Measurements from ENCODE around the gene SLC35B2. TPM values are rescaled to one million over a fixed set of nuclear protein-coding genes. Genes with fewer than 3 reads are reported as not detected.

Gene SLC35B2
- total RNA-seq, 3 donors from 2014 or later: 32.8 to 50.5 (median 38.1) TPM

- H3K4me3 ChIP-seq: no peak overlapping the region
- no peak overlapping the region for H3K27ac ChIP-seq
- H3K4me1 ChIP-seq: no peaks in the 10 kb centered on the region
- H3K36me3 ChIP-seq: no peaks in the 10 kb centered on the region
- DNase-seq (ENCODE audit: low spot score in 2 of 2): no peak
- H3K27me3 ChIP-seq: peaks cover 6 to 48% of the 10 kb centered on the region in 2 donors
- no peaks in the 10 kb centered on the region for H3K9me3 ChIP-seq
- intact Hi-C loops (cut with DNase I; ENCODE audit: low total_unique reads): no loop called here
- no peak for TF ChIP-seq POLR2AphosphoS5 (IDR thresholded peaks at IDR 0.05)
- no peak for TF ChIP-seq POLR2A (IDR thresholded peaks at IDR 0.05)
- no peak for TF ChIP-seq CTCF (IDR thresholded peaks at IDR 0.05)
These were observed 16.3 kb upstream of the SLC35B2 start for GRCh38 chr6:44273617-44274016.

GRCh38 chr6:44272999-44273566 lies 15.8 kb upstream of the SLC35B2 start:
- no peak for DNase-seq (ENCODE audit: low spot score in 2 of 2)
- Histone ChIP-seq H3K36me3 (no peaks in the 10 kb centered on the region), H3K4me1 (no peaks in the 10 kb centered on the region), H3K27ac (no peak overlapping the region), H3K27me3 (peaks cover 6 to 45% of the 10 kb centered on the region in 2 donors), H3K4me3 (no peak overlapping the region), H3K9me3 (no peaks in the 10 kb centered on the region)
- TF ChIP-seq POLR2AphosphoS5 (IDR thresholded peaks at IDR 0.05) (no peak), CTCF (IDR thresholded peaks at IDR 0.05) (no peak), POLR2A (IDR thresholded peaks at IDR 0.05) (no peak)
- intact Hi-C loops (cut with DNase I; ENCODE audit: low total_unique reads): no loop called here

- Histone ChIP-seq H3K4me3 (no peak overlapping the region), H3K27ac (no peak overlapping the region), H3K4me1 (no peaks in the 10 kb centered on the region), H3K9me3 (no peaks in the 10 kb centered on the region), H3K27me3 (peaks cover 6 to 41% of the 10 kb centered on the region in 2 donors), H3K36me3 (no peaks in the 10 kb centered on the region)
- TF ChIP-seq CTCF (IDR thresholded peaks at IDR 0.05) (no peak), POLR2AphosphoS5 (IDR thresholded peaks at IDR 0.05) (no peak), POLR2A (IDR thresholded peaks at IDR 0.05) (no peak)
- DNase-seq (ENCODE audit: low spot score in 2 of 2): no peak
- intact Hi-C loops (cut with DNase I; ENCODE audit: low total_unique reads): no loop called here
These were observed 15.2 kb upstream of the SLC35B2 start for GRCh38 chr6:44272529-44272928.

- Histone ChIP-seq H3K27me3 (peaks cover 6 to 35% of the 10 kb centered on the region in 2 donors), H3K9me3 (no peaks in the 10 kb centered on the region), H3K36me3 (no peaks in the 10 kb centered on the region), H3K4me3 (no peak overlapping the region), H3K4me1 (no peaks in the 10 kb centered on the region), H3K27ac (no peak overlapping the region)
- TF ChIP-seq CTCF (IDR thresholded peaks at IDR 0.05): no peak
- TF ChIP-seq POLR2AphosphoS5 (IDR thresholded peaks at IDR 0.05): no peak
- TF ChIP-seq POLR2A (IDR thresholded peaks at IDR 0.05): no peak
- intact Hi-C loops (cut with DNase I; ENCODE audit: low total_unique reads): loop anchor here (2.0 kb wide), 1 partner anchor 75 kb away; no protein-coding TSS in a partner anchor
- no peak for DNase-seq (ENCODE audit: low spot score in 2 of 2)
These were observed 14.6 kb upstream of the SLC35B2 start for GRCh38 chr6:44271914-44272313.

GRCh38 chr6:44271406-44271723 lies 14.0 kb upstream of the SLC35B2 start:
- intact Hi-C loops (cut with DNase I; ENCODE audit: low total_unique reads): loop anchor here (2.0 kb wide), 1 partner anchor 75 kb away; no protein-coding TSS in a partner anchor
- Histone ChIP-seq H3K4me3 (no peak overlapping the region), H3K27me3 (peaks cover 6 to 30% of the 10 kb centered on the region in 2 donors), H3K4me1 (no peaks in the 10 kb centered on the region), H3K27ac (no peak overlapping the region), H3K36me3 (no peaks in the 10 kb centered on the region), H3K9me3 (no peaks in the 10 kb centered on the region)
- no peak for DNase-seq (ENCODE audit: low spot score in 2 of 2)
- TF ChIP-seq POLR2A (IDR thresholded peaks at IDR 0.05): no peak
- TF ChIP-seq POLR2AphosphoS5 (IDR thresholded peaks at IDR 0.05): no peak
- no peak for TF ChIP-seq CTCF (IDR thresholded peaks at IDR 0.05)

Measured in breast epithelium (tissue), 4 donors.